Thyroid gland (tissue), 4 donors: Measurements from ENCODE around the gene OIP5.

Experiments used
- POLR2A ChIP-seq, 2 donors: fragments of 450-650 bp; IDR thresholded peaks; one replicate each; pipeline ENCODE4 v1.6.1; 2017; ENCODE audit warnings: antibody characterized with exemption in 2 of 2, mild to moderate bottlenecking in 2 of 2, moderate library complexity in 1 of 2
- TF ChIP-seq, protein P1 (sequence below), 6 experiments: fragments of 200-600 bp in 3 of 6; fragments of 450-650 bp in 3 of 6; sonication (generic) in 3 of 6; IDR thresholded peaks; one replicate each; pipeline ENCODE4 v1.5.1; 2016 to 2019; ENCODE audit warnings: antibody characterized with exemption in 6 of 6, mild to moderate bottlenecking in 2 of 6, inconsistent platforms in 1 of 6, moderate library complexity in 1 of 6

DNA sequence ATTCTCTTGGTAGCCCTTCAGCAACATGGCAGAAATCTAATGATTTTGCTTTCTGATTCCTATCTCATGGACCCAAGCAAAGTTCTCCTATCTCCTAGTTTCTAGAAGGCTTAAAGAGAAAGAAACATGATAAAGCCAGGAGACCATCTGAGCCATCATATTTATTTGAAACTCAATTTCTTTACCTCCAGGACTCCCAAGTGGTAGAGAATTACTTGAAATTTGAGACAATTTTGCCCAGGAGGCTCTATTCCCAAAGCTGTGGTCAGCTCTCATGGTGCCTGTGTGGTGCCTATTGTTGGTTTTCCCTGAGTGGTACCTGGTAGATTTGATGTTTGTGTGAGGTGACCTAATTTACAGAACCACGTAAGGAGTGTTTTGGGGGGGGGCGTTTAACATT lies 62.5 kb downstream of the OIP5 start:
- no peak for TF ChIP-seq POLR2A (IDR thresholded peaks at IDR 0.05)
- TF ChIP-seq, protein P1, sequence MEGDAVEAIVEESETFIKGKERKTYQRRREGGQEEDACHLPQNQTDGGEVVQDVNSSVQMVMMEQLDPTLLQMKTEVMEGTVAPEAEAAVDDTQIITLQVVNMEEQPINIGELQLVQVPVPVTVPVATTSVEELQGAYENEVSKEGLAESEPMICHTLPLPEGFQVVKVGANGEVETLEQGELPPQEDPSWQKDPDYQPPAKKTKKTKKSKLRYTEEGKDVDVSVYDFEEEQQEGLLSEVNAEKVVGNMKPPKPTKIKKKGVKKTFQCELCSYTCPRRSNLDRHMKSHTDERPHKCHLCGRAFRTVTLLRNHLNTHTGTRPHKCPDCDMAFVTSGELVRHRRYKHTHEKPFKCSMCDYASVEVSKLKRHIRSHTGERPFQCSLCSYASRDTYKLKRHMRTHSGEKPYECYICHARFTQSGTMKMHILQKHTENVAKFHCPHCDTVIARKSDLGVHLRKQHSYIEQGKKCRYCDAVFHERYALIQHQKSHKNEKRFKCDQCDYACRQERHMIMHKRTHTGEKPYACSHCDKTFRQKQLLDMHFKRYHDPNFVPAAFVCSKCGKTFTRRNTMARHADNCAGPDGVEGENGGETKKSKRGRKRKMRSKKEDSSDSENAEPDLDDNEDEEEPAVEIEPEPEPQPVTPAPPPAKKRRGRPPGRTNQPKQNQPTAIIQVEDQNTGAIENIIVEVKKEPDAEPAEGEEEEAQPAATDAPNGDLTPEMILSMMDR (IDR thresholded peaks at IDR 0.05): no peak
